K562 (cell line): Measurements from ENCODE around the gene TSPOAP1. TPM values are rescaled to one million over a fixed set of nuclear protein-coding genes. Genes with fewer than 3 reads are reported as not detected.

ENCODE experiments used
- CHD2 ChIP-seq: IDR thresholded peaks from 2 replicates; pipeline ENCODE4 v1.6.1; 2011; ENCODE audit warnings: low read depth, low read length
- CREBBP ChIP-seq: IDR thresholded peaks from one replicate; pipeline ENCODE4 v1.6.1; 2012; ENCODE audit warnings: low read depth, mild to moderate bottlenecking, control low read depth, inconsistent platforms, low read length
- EWSR1 ChIP-seq: fragments of 450-650 bp; IDR thresholded peaks from 2 replicates; pipeline ENCODE4 v1.6.1; 2018; ENCODE audit warnings: borderline replicate concordance, mild to moderate bottlenecking, low read depth, moderate library complexity; ENCODE audit not compliant: partially characterized antibody
- FOXJ2 ChIP-seq: fragments of 200-800 bp; sonication (Bioruptor generic); IDR thresholded peaks from 2 replicates; pipeline ENCODE4 v1.6.1; 2016; ENCODE audit warnings: missing genetic modification characterization, missing compliant biosample characterization
- JUND ChIP-seq, 2 experiments: IDR thresholded peaks; 2 replicates in 1 of 2; 3 replicates in 1 of 2; pipeline ENCODE4 v1.6.1; 2011; ENCODE audit warnings: borderline replicate concordance in 2 of 2, low read depth in 2 of 2, low read length in 2 of 2, improper control_type of control experiment in 1 of 2, missing biosample characterization in 1 of 2, missing genetic modification characterization in 1 of 2, missing genetic modification reagents in 1 of 2
- KDM4B ChIP-seq, 2 experiments: fragments of 450-650 bp in 1 of 2; sonication (generic) in 1 of 2; IDR thresholded peaks; 2 replicates each; pipeline ENCODE4 v1.6.1; 2016 to 2017; ENCODE audit warnings: borderline replicate concordance in 2 of 2, antibody characterized with exemption in 1 of 2, low read depth in 1 of 2, mild to moderate bottlenecking in 1 of 2
- KHSRP ChIP-seq: fragments of 450-650 bp; IDR thresholded peaks from 2 replicates; pipeline ENCODE4 v1.6.1; 2017
- MECOM ChIP-seq: fragments of 250-450 bp; sonication (Bioruptor Pico); IDR thresholded peaks from 2 replicates; pipeline ENCODE4 v1.8.0; 2022; ENCODE audit warnings: inconsistent platforms
- MYNN ChIP-seq, 2 experiments: sonication (generic); formaldehyde crosslinking in 1 of 2; IDR thresholded peaks; 2 replicates each; pipeline versions ENCODE4 v1.5.0 to v1.6.1; 2016 to 2020; ENCODE audit warnings: antibody characterized with exemption in 1 of 2, missing genetic modification reagents in 1 of 2
- SMAD4 ChIP-seq: fragments of 250-450 bp; sonication (Bioruptor Pico); conservative IDR thresholded peaks from 2 replicates; pipeline ENCODE4 v1.8.0; 2021; ENCODE audit warnings: inconsistent platforms, mild to moderate bottlenecking, moderate library complexity
- SRSF9 ChIP-seq: fragments of 200-400 bp; formaldehyde crosslinking; IDR thresholded peaks from 2 replicates; pipeline ENCODE4 v1.6.1; 2017; ENCODE audit warnings: low read depth, low read length, borderline replicate concordance
- TCFL5 ChIP-seq: fragments of 250-450 bp; sonication (Bioruptor Pico); conservative IDR thresholded peaks from 2 replicates; pipeline ENCODE4 v1.6.1; 2021; ENCODE audit warnings: mild to moderate bottlenecking, moderate library complexity, matching md5 sums
- TEAD4 ChIP-seq, 2 experiments: sonication (generic) in 1 of 2; formaldehyde crosslinking in 1 of 2; IDR thresholded peaks; 2 replicates each; pipeline versions ENCODE4 v1.6.1 to v1.8.0; 2012 to 2022; ENCODE audit warnings: borderline replicate concordance in 1 of 2, inconsistent platforms in 1 of 2, low read length in 1 of 2, mild to moderate bottlenecking in 1 of 2, missing genetic modification reagents in 1 of 2
- THRAP3 ChIP-seq: fragments of 450-650 bp; IDR thresholded peaks from 2 replicates; pipeline ENCODE4 v1.6.1; 2016; ENCODE audit warnings: mild to moderate bottlenecking, inconsistent platforms, borderline replicate concordance
- ZC3H4 ChIP-seq: sonication (generic); formaldehyde crosslinking; IDR thresholded peaks from 2 replicates; pipeline ENCODE4 v1.9.0; 2021; ENCODE audit warnings: missing genetic modification reagents, borderline replicate concordance
- ZFP1 ChIP-seq: fragments of 450-650 bp; formaldehyde crosslinking; IDR thresholded peaks from 2 replicates; pipeline ENCODE4 v1.4.0; 2020; ENCODE audit warnings: mild to moderate bottlenecking, mixed read lengths
- ZNF146 ChIP-seq: IDR thresholded peaks from one replicate; pipeline ENCODE4 v1.6.1; 2018; ENCODE audit warnings: missing compliant biosample characterization; ENCODE audit not compliant: unreplicated experiment
- ZNF184 ChIP-seq: sonication (generic); formaldehyde crosslinking; IDR thresholded peaks from 2 replicates; pipeline ENCODE4 v1.5.0; 2020; ENCODE audit warnings: missing genetic modification reagents
- ZNF316 ChIP-seq: fragments of 450-650 bp; IDR thresholded peaks from 2 replicates; pipeline ENCODE4 v1.6.1; 2016
- polyA plus RNA-seq, 8 experiments: library from polyadenylated mRNA; depleted of rRNA in 4 of 8; stranded (reverse) in 5 of 8; unstranded in 3 of 8; fragments of >200 nt; fragmentation: Nextera tagmentation in 2 of 8; fragmentation: Illumina TruSeq in 1 of 8; extraction: Ambion mirVana in 2 of 8; extraction: Trizol in 1 of 8; gene quantifications; 2 replicates each; pipeline versions ENCODE4 v1.2.1 to v1.2.3, GENCODE V29; 2011 to 2014; ENCODE audit warnings: inconsistent platforms in 1 of 8, missing spikeins in 1 of 8
- total RNA-seq, 7 experiments: library from RNA; depleted of rRNA in 6 of 7; stranded (reverse); fragments of >200 nt in 6 of 7; fragmentation: Illumina TruSeq in 2 of 7; extraction: Trizol in 2 of 7; gene quantifications; 2 replicates each; pipeline versions ENCODE4 v1.2.1 to v1.2.3, GENCODE V29; 2011 to 2021; ENCODE audit warnings: low replicate concordance in 1 of 7
- TF ChIP-seq, protein P1 (sequence below), 3 experiments: fragments of 200-800 bp in 1 of 3; sonication (Bioruptor generic) in 1 of 3; sonication (generic) in 1 of 3; formaldehyde crosslinking in 1 of 3; IDR thresholded peaks; 2 replicates each; pipeline versions ENCODE4 v1.6.1 to v1.8.0; 2016 to 2022; ENCODE audit warnings: mild to moderate bottlenecking in 2 of 3, missing compliant biosample characterization in 2 of 3, missing genetic modification characterization in 2 of 3, missing genetic modification reagents in 1 of 3
- TF ChIP-seq, protein P2 (sequence below): conservative IDR thresholded peaks from 2 replicates; pipeline ENCODE4 v1.6.1; 2011; ENCODE audit warnings: low read depth, mild to moderate bottlenecking, low read length; ENCODE audit not compliant: control insufficient read depth
- TF ChIP-seq, protein P3 (sequence below): fragments of 450-650 bp; IDR thresholded peaks from 2 replicates; pipeline ENCODE4 v1.6.1; 2016; ENCODE audit warnings: missing biosample characterization, missing genetic modification characterization
- TF ChIP-seq, protein P4 (sequence below): fragments of 450-650 bp; formaldehyde crosslinking; IDR thresholded peaks from 2 replicates; pipeline ENCODE4 v1.4.0; 2022; ENCODE audit warnings: mild to moderate bottlenecking, moderate library complexity

TSPOAP1 gene
- total and polyA plus RNA-seq, 9 of the 15 experiments (the other 6 are each of a cell fraction or from before 2014, with no cell fraction given): 0.87 to 3.9 (median 1.8) TPM; not detected in 2

DNA sequence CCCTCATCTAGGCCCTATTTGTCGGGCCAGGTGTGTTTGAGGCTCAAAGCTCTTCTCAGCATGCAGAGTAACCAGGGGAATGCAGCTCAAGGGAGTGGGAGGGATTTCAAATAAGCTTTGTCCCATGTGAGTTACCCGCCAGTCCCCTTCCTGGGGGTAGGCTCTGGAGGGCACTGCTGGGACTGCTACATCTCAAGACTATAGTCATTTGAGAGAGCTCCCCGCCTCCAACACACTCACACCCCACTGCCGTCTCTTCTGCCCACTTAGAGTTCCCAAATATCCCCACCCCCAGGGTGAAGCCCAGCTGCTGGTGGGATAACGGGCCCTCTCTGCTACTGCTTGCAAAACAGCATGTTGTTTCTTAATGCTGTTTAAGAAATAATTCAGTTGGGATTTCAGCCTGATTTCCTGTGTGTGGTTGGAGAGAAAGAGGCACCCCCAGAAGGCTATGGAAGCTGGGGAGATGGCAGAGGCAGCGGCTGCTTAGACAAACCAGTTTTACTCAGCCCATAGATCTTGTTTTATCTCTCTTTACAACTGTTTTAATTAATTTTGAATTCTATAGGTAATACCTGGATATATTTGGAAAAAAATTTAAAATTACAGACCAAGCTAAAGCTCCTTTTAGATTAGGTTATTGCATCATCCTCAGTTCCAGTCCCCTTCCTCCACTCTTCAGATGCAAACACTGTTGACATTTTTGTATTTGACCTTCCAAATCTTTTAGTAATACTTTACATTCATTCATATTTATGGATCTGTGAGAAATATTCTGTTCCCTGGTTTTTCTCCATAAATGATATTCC, 43.8 kb downstream of the TSPOAP1 start (continued):
- TF ChIP-seq TCFL5 (no peak), KHSRP (no peak), JUND (IDR thresholded peaks at IDR 0.05; ENCODE audit: borderline replicate concordance, low read depth, low read length) (peak; percentile 49; the same call in 1 of the 2 replicates), JUND (tag; IDR thresholded peaks at IDR 0.05; ENCODE audit: borderline replicate concordance, low read depth, low read length) (no peak), KDM4B (IDR thresholded peaks at IDR 0.05; ENCODE audit: borderline replicate concordance in 2 of 2, low read depth in 1 of 2) (no peak), THRAP3 (no peak), MECOM (CRISPR knock-in tag) (no peak), CREBBP (no peak), SMAD4 (CRISPR knock-in tag) (0 out of 2 replicates have a peak, but pooled peaks have one; percentile 17), ZNF146 (CRISPR knock-in tag) (no peak), FOXJ2 (tag) (no peak), ZC3H4 (CRISPR knock-in tag) (no peak), ZNF316 (no peak), TEAD4 (IDR thresholded peaks at IDR 0.05; ENCODE audit: low read length) (no peak), TEAD4 (CRISPR knock-in tag; IDR thresholded peaks at IDR 0.05; ENCODE audit: borderline replicate concordance) (no peak), CHD2 (no peak), ZFP1 (CRISPR knock-in tag) (no peak), MYNN (IDR thresholded peaks at IDR 0.05) (no peak), MYNN (CRISPR knock-in tag; IDR thresholded peaks at IDR 0.05) (no peak), ZNF184 (CRISPR knock-in tag) (no peak), EWSR1 (no peak), SRSF9 (no peak)
- TF ChIP-seq, protein P1, sequence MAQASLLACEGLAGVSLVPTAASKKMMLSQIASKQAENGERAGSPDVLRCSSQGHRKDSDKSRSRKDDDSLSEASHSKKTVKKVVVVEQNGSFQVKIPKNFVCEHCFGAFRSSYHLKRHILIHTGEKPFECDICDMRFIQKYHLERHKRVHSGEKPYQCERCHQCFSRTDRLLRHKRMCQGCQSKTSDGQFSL (CRISPR knock-in tag; IDR thresholded peaks at IDR 0.05): no peak
- TF ChIP-seq, protein P1 (tag; IDR thresholded peaks at IDR 0.05): no peak
- TF ChIP-seq, protein P2, sequence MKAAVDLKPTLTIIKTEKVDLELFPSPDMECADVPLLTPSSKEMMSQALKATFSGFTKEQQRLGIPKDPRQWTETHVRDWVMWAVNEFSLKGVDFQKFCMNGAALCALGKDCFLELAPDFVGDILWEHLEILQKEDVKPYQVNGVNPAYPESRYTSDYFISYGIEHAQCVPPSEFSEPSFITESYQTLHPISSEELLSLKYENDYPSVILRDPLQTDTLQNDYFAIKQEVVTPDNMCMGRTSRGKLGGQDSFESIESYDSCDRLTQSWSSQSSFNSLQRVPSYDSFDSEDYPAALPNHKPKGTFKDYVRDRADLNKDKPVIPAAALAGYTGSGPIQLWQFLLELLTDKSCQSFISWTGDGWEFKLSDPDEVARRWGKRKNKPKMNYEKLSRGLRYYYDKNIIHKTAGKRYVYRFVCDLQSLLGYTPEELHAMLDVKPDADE: no peak
- TF ChIP-seq, protein P3, sequence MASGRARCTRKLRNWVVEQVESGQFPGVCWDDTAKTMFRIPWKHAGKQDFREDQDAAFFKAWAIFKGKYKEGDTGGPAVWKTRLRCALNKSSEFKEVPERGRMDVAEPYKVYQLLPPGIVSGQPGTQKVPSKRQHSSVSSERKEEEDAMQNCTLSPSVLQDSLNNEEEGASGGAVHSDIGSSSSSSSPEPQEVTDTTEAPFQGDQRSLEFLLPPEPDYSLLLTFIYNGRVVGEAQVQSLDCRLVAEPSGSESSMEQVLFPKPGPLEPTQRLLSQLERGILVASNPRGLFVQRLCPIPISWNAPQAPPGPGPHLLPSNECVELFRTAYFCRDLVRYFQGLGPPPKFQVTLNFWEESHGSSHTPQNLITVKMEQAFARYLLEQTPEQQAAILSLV (tag): peak; percentile 59; the same call in 1 of the 2 replicates
- TF ChIP-seq, protein P4, sequence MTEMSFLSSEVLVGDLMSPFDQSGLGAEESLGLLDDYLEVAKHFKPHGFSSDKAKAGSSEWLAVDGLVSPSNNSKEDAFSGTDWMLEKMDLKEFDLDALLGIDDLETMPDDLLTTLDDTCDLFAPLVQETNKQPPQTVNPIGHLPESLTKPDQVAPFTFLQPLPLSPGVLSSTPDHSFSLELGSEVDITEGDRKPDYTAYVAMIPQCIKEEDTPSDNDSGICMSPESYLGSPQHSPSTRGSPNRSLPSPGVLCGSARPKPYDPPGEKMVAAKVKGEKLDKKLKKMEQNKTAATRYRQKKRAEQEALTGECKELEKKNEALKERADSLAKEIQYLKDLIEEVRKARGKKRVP (CRISPR knock-in tag): peak; percentile 86
